ENCODE measurements around the gene NPEPL1. TPM values are rescaled to one million over a fixed set of nuclear protein-coding genes. Genes with fewer than 3 reads are reported as not detected.

The NPEPL1 gene
- total RNA-seq, 2 experiments from 2014 or later = 28.7 to 30.7 TPM

GRCh38 chr20:58675146-58675584, 17.4 kb upstream of the NPEPL1 start:
- Mint-ChIP-seq H3K36me3 (ENCODE audit: low read depth) (peaks cover 65% of the 10 kb centered on the region), H3K4me3 (no peak overlapping the region), H3K27me3 (no peaks in the 10 kb centered on the region), H3K4me1 (peaks cover 3% of the 10 kb centered on the region), H3K9me3 (no peaks in the 10 kb centered on the region), H3K27ac (no peak overlapping the region)
- ChIA-PET CTCF (no interaction called here), POLR2A (no interaction called here)
- DNase-seq = no peak

GRCh38 chr20:58675641-58676040, 17.0 kb upstream of the NPEPL1 start:
- ChIA-PET CTCF (no interaction called here), POLR2A (no interaction called here)
- Mint-ChIP-seq H3K4me1 (peaks cover 1% of the 10 kb centered on the region), H3K27me3 (no peaks in the 10 kb centered on the region), H3K4me3 (no peak overlapping the region), H3K9me3 (no peaks in the 10 kb centered on the region), H3K27ac (no peak overlapping the region), H3K36me3 (ENCODE audit: low read depth) (peaks cover 65% of the 10 kb centered on the region)
- DNase-seq = no peak

GRCh38 chr20:58676161-58676560, 16.4 kb upstream of the NPEPL1 start:
- DNase-seq = no peak
- ChIA-PET CTCF (no interaction called here), POLR2A (no interaction called here)
- Mint-ChIP-seq H3K27ac (no peak overlapping the region), H3K9me3 (no peaks in the 10 kb centered on the region), H3K27me3 (no peaks in the 10 kb centered on the region), H3K4me3 (no peak overlapping the region), H3K36me3 (ENCODE audit: low read depth) (peaks cover 62% of the 10 kb centered on the region), H3K4me1 (peaks cover 1% of the 10 kb centered on the region)

GRCh38 chr20:58677079-58677604, 15.5 kb upstream of the NPEPL1 start:
- DNase-seq = no peak
- no peak overlapping the region for H3K4me3 Mint-ChIP-seq
- ChIA-PET POLR2A (no interaction called here), CTCF (interaction anchor here (1.5 kb wide), 1 partner anchor 16 kb away, joined by 3 read pairs; no protein-coding TSS in a partner anchor)
- no peaks in the 10 kb centered on the region for H3K27me3 Mint-ChIP-seq
- H3K9me3 Mint-ChIP-seq = no peaks in the 10 kb centered on the region
- H3K36me3 Mint-ChIP-seq (ENCODE audit: low read depth) = peaks cover 62% of the 10 kb centered on the region
- H3K27ac Mint-ChIP-seq = no peak overlapping the region
- H3K4me1 Mint-ChIP-seq = peaks cover 1% of the 10 kb centered on the region

- H3K4me3 Mint-ChIP-seq = no peak overlapping the region
- CTCF ChIA-PET = interaction anchor here (1.5 kb wide), 1 partner anchor 15 kb away, joined by 3 read pairs; no protein-coding TSS in a partner anchor
- POLR2A ChIA-PET = no interaction called here
- peaks cover 1% of the 10 kb centered on the region for H3K4me1 Mint-ChIP-seq
- no peak overlapping the region for H3K27ac Mint-ChIP-seq
- no peaks in the 10 kb centered on the region for H3K9me3 Mint-ChIP-seq
- H3K27me3 Mint-ChIP-seq = no peaks in the 10 kb centered on the region
- peaks cover 61% of the 10 kb centered on the region for H3K36me3 Mint-ChIP-seq (ENCODE audit: low read depth)
- DNase-seq = no peak
These were observed 14.8 kb upstream of the NPEPL1 start for GRCh38 chr20:58677808-58678207.

- Mint-ChIP-seq H3K27me3 (no peaks in the 10 kb centered on the region), H3K27ac (no peak overlapping the region), H3K4me3 (no peak overlapping the region), H3K9me3 (no peaks in the 10 kb centered on the region), H3K36me3 (ENCODE audit: low read depth) (peaks cover 52% of the 10 kb centered on the region), H3K4me1 (peaks cover 1% of the 10 kb centered on the region)
- POLR2A ChIA-PET = no interaction called here
- DNase-seq = no peak
- CTCF ChIA-PET = interaction anchor here (1.5 kb wide), 1 partner anchor 14 kb away, joined by 3 read pairs; no protein-coding TSS in a partner anchor
These were observed 13.8 kb upstream of the NPEPL1 start for GRCh38 chr20:58678806-58679205.

GRCh38 chr20:58682656-58683531, 9.7 kb upstream of the NPEPL1 start:
- Mint-ChIP-seq H3K27me3 (no peaks in the 10 kb centered on the region), H3K4me1 (peaks cover 3% of the 10 kb centered on the region), H3K36me3 (ENCODE audit: low read depth) (peaks cover 30% of the 10 kb centered on the region), H3K4me3 (no peak overlapping the region), H3K27ac (no peak overlapping the region), H3K9me3 (no peaks in the 10 kb centered on the region)
- DNase-seq = no peak
- ChIA-PET CTCF (no interaction called here), POLR2A (no interaction called here)

- Mint-ChIP-seq H3K27ac (no peak overlapping the region), H3K27me3 (no peaks in the 10 kb centered on the region), H3K36me3 (ENCODE audit: low read depth) (peaks cover 25% of the 10 kb centered on the region), H3K4me3 (no peak overlapping the region), H3K9me3 (no peaks in the 10 kb centered on the region), H3K4me1 (peaks cover 3% of the 10 kb centered on the region)
- CTCF ChIA-PET = no interaction called here
- no peak for DNase-seq
- POLR2A ChIA-PET = no interaction called here
These were observed 8.3 kb upstream of the NPEPL1 start for GRCh38 chr20:58684291-58684690.

GRCh38 chr20:58685988-58686387, 6.6 kb upstream of the NPEPL1 start:
- DNase-seq = no peak
- H3K9me3 Mint-ChIP-seq = no peaks in the 10 kb centered on the region
- ChIA-PET CTCF (no interaction called here), POLR2A (no interaction called here)
- H3K36me3 Mint-ChIP-seq (ENCODE audit: low read depth) = peaks cover 17% of the 10 kb centered on the region
- peaks cover 6% of the 10 kb centered on the region for H3K4me1 Mint-ChIP-seq
- H3K27ac Mint-ChIP-seq = no peak overlapping the region
- no peak overlapping the region for H3K4me3 Mint-ChIP-seq
- H3K27me3 Mint-ChIP-seq = no peaks in the 10 kb centered on the region

GRCh38 chr20:58688414-58688813, 4.2 kb upstream of the NPEPL1 start:
- H3K27ac Mint-ChIP-seq = peak overlapping the region; percentile 11
- peaks cover 13% of the 10 kb centered on the region for H3K36me3 Mint-ChIP-seq (ENCODE audit: low read depth)
- POLR2A ChIA-PET = no interaction called here
- no peak overlapping the region for H3K4me3 Mint-ChIP-seq
- H3K4me1 Mint-ChIP-seq = peaks cover 6% of the 10 kb centered on the region
- DNase-seq = no peak
- no peaks in the 10 kb centered on the region for H3K27me3 Mint-ChIP-seq
- CTCF ChIA-PET = no interaction called here
- H3K9me3 Mint-ChIP-seq = no peaks in the 10 kb centered on the region

- Mint-ChIP-seq H3K36me3 (ENCODE audit: low read depth) (peaks cover 13% of the 10 kb centered on the region), H3K27me3 (no peaks in the 10 kb centered on the region), H3K27ac (no peak overlapping the region), H3K4me1 (peaks cover 11% of the 10 kb centered on the region), H3K4me3 (no peak overlapping the region), H3K9me3 (no peaks in the 10 kb centered on the region)
- DNase-seq = no peak
- POLR2A ChIA-PET = no interaction called here
- CTCF ChIA-PET = interaction anchor here (1.4 kb wide), 1 partner anchor 30 kb away, joined by 6 read pairs; no protein-coding TSS in a partner anchor
These were observed 3.8 kb upstream of the NPEPL1 start for GRCh38 chr20:58688840-58689239.

GRCh38 chr20:58690396-58691135, 2.0 kb upstream of the NPEPL1 start:
- no peaks in the 10 kb centered on the region for H3K9me3 Mint-ChIP-seq
- ChIA-PET POLR2A (no interaction called here), CTCF (interaction anchor here (1.4 to 2.2 kb wide), 2 partner anchors 31 to 40 kb away, joined by 6 to 7 read pairs; partner anchors contain the start of gene STX16)
- H3K27me3 Mint-ChIP-seq = no peaks in the 10 kb centered on the region
- H3K27ac Mint-ChIP-seq = peak overlapping the region; percentile 5
- H3K4me3 Mint-ChIP-seq = no peak overlapping the region
- DNase-seq = no peak
- H3K36me3 Mint-ChIP-seq (ENCODE audit: low read depth) = peaks cover 12% of the 10 kb centered on the region
- peaks cover 14% of the 10 kb centered on the region for H3K4me1 Mint-ChIP-seq
